ENCODE data around the gene NAPB.

The NAPB gene

DNA sequence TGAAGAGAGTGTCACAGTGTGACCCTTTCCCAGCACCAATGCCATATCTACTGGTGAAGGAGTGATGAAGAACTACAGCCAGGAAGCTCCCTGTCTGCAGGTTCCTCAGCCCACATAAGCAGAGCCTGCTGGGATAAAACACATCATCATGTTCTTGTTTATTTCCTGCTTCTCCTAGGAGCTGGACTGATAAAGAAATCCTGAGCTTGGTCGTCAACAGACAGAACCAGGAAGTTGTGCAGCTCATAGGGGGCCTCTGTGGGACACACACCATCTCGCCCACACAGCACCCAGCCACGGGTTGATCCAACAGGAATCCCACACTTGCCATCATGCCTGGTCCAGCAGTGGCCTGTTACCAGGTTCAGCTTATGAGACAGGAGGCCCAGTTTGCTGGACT is 15.4 kb upstream of the NAPB start:
- FAIRE-seq, result no peak
- DNase-seq (ENCODE audit: insufficient read length), result no peak
- no peak for TF ChIP-seq POLR2A (IDR thresholded peaks at IDR 0.05; ENCODE audit: low read depth, low read length)
- TF ChIP-seq TAF1 (IDR thresholded peaks at IDR 0.05; ENCODE audit: borderline replicate concordance, low read depth, low read length), result no peak
- no peak for TF ChIP-seq POLR2AphosphoS5 (IDR thresholded peaks at IDR 0.05; ENCODE audit: low read depth, low read length)

DNA sequence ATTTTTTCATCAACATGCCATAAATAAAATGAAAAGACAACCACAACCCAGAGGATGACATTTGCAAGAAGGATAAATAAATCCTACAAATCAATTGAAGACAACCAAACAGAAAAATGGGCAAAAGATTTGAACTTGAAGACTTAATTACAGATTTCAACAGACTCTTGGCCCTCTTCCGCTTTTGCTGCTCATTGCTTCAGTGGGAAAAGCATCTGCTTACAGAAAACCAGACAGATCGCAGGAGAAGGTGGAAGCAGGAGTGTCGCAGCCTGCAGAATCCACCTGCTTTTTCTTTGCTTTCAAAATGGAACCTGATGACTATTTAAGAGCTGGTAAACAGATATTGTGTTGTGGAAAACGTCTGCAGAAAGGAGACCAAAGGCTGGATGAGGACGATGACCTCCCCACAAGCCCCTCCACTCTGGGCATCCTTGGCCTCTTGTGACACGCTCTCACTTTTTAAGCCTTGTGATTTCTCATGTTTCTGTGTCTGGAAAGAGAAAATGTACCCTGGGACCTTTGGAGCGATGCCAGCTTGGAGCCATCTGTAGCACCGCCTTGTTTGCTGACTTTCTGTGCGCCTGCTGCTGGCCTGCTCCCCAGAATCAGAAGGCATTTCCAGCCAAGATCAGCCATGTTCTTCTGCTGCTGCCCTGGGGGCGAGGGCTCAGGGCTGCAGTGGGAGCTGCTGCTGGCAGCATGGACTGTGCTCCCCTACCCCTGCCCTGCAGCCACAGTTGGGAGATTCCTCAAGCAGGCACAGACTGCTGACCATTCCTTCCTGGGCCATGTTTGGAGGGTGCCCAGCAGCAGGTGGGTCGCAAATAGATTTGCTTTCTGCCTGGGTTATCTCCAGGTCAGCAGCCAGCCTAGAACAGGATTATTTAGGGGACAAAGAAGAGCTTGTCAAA is 14.6 kb upstream of the NAPB start:
- TF ChIP-seq POLR2AphosphoS5 (IDR thresholded peaks at IDR 0.05; ENCODE audit: low read depth, low read length) (no peak), TAF1 (IDR thresholded peaks at IDR 0.05; ENCODE audit: borderline replicate concordance, low read depth, low read length) (no peak), POLR2A (IDR thresholded peaks at IDR 0.05; ENCODE audit: low read depth, low read length) (no peak)
- FAIRE-seq (no peak), DNase-seq (ENCODE audit: insufficient read length) (no peak)

DNA sequence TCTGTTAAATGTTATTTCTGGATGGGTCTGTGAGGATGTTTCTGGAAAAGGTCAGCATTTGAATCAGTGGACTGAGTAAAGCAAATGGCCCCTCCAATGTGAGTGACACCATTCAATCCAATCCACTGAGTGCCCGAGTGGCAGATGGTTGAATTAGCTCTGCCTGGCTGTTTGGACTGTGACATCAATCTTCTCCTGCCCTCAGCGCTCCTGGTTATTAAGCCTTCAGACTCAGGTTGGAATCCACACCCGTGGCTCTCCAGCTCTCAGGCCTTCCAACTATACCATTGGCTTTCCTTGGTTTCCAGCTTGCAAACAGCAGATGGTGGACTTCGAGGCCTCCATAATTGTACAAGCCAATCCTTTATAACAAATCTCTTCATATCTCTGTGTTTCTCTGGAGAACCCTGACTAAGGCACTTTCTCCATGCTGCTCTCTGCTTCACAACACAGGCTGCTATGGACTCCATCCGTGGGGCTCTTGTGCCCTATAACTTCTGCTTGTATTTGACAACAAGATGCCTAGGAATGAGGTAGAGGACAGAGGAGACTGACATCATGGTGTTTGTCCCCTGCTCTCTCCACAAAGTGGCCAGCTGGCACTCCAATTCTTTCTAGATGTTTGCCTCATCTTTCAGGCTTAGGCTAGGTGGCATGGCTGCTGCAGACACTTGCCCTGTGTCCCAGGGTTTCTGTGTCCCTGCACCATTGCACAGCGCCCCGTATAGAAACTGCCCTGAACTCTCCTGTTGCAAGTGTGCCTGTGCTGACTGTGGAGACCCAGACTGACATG is 13.4 kb upstream of the NAPB start:
- DNase-seq (ENCODE audit: insufficient read length) (no peak), FAIRE-seq (no peak)
- no peak for TF ChIP-seq POLR2A (IDR thresholded peaks at IDR 0.05; ENCODE audit: low read depth, low read length)
- no peak for TF ChIP-seq TAF1 (IDR thresholded peaks at IDR 0.05; ENCODE audit: borderline replicate concordance, low read depth, low read length)
- TF ChIP-seq POLR2AphosphoS5 (IDR thresholded peaks at IDR 0.05; ENCODE audit: low read depth, low read length), result no peak

DNA sequence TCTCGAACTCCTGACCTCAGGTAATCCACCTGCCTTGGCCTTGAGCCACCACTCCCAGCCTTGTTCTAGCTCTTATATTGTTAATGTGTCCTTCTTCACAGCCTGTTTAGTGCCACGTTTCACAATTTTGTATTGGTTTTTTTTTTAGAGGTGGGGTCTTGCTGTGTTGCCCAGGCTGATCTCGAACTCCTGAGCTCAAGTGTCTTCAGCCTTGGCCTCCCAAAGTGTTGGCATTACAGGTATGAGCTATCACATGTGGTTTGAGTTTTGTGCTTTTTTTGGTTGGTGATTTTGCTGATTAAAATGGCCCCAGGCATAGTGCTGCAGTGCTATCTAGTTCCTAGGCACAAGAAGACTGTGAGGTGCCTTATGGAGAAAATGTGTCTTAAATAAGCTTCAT is 12.3 kb upstream of the NAPB start:
- no peak for FAIRE-seq
- DNase-seq (ENCODE audit: insufficient read length), result no peak
- TF ChIP-seq POLR2AphosphoS5 (IDR thresholded peaks at IDR 0.05; ENCODE audit: low read depth, low read length) (no peak), POLR2A (IDR thresholded peaks at IDR 0.05; ENCODE audit: low read depth, low read length) (no peak), TAF1 (IDR thresholded peaks at IDR 0.05; ENCODE audit: borderline replicate concordance, low read depth, low read length) (no peak)

DNA sequence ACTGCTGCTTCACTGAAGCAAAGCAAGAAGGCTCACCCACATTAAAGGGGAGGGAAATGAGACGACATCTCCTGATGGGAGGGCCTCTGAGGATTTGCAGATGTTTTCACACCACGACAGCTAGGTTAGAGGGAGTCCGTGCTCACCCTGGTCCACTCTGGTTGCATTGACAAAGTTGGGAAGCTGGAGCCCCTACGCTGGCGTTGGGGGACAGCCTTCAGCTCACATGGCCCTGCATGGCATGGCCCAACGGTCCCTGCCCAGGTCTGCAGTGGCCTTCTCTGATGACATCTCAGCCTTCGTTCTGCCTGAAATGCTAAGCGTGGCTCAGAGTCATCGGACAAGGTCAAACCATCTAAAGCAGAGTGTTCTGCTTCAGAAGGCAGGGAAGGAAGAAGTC is 3.8 kb upstream of the NAPB start:
- FAIRE-seq (no peak), DNase-seq (ENCODE audit: insufficient read length) (no peak)
- TF ChIP-seq POLR2A (IDR thresholded peaks at IDR 0.05; ENCODE audit: low read depth, low read length) (no peak), TAF1 (IDR thresholded peaks at IDR 0.05; ENCODE audit: borderline replicate concordance, low read depth, low read length) (no peak), POLR2AphosphoS5 (IDR thresholded peaks at IDR 0.05; ENCODE audit: low read depth, low read length) (no peak)

DNA sequence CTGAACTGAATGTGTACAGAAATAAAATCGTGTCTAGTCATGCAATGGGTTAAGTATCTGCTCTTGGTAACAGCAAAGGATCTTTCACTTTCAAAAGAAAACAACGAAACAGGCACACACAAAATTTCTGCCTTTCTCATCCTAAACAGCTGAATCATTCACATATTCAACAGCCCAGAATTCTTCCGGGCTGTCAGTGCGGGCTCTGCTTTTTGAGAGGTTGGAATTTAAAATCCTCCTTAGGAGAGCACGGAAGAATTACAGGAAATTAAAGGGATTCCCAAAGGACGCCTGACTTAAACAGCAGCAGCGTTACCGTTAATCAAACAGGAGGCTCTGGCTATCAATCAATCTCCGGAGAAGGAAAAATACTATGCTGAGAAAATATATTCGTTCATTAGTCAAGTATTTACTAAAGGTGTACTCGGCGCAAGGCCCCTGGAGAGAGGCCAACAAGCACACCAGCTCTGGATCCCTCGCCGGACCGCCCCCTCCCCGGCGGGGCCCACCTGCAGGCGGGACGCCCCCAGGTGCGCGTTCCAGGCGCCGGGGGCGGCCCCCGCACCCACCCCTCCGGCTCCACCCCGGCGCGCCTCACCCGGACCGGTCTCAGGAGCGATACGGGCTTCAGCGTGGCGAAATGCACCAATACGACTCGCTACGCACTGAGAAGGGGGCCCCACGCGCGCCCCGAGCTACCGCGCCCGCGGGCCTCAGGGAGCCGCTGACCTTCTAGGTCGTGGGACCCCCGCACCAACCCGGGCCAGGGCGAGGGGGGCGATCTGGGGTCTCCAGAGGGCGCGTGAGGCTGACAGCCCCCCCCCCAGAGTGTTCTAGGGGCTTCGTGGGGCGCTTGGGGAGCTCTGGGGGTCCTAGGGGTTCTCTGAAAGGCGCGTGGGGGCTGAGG is 1.0 kb downstream of the NAPB start:
- peak; percentile 69 for FAIRE-seq
- TF ChIP-seq POLR2A (IDR thresholded peaks at IDR 0.05; ENCODE audit: low read depth, low read length) (no peak), POLR2AphosphoS5 (IDR thresholded peaks at IDR 0.05; ENCODE audit: low read depth, low read length) (no peak), TAF1 (IDR thresholded peaks at IDR 0.05; ENCODE audit: borderline replicate concordance, low read depth, low read length) (no peak)

DNA sequence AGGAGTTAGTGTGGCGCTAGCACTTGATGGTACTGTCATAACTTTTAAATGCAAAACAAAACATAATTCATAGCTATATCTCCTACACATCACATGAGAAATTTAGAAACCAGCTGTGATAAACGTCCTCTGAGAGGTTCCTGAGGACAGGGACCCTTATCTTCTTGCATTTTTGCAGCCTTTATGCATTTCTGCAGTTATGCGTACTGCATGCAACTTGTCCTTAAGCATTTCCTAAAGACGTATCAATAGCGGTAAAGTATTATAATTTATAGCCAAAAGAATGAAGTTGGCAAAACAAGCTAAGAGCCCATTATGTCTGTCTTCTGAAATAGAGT is 1.7 kb downstream of the NAPB start:
- no peak for DNase-seq (ENCODE audit: insufficient read length)
- peak; percentile 57 for FAIRE-seq
- no peak for TF ChIP-seq TAF1 (IDR thresholded peaks at IDR 0.05; ENCODE audit: borderline replicate concordance, low read depth, low read length)
- no peak for TF ChIP-seq POLR2AphosphoS5 (IDR thresholded peaks at IDR 0.05; ENCODE audit: low read depth, low read length)
- TF ChIP-seq POLR2A (IDR thresholded peaks at IDR 0.05; ENCODE audit: low read depth, low read length), result no peak

More for the DNA sequence above, 1.0 kb downstream of the NAPB start:
- DNase-seq (ENCODE audit: insufficient read length), result peak; percentile 41

DNA sequence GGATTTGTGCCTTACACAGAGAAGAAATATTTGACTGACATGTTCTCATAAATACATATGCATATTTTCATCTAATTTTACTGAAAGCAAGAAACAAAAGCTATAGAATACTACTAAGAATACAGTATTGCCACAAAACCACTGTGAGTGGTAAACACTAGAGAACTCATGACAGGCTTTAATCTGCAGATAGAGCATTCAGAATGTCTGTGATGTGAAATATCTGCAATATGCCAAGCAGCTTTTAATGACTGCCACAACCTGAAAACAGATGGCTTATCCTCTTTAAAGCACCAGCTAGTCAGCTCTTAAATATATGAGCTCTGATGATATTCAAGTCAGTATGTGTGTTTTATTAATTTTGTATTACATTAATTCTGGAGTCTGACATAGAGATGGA is 3.4 kb downstream of the NAPB start:
- DNase-seq (ENCODE audit: insufficient read length), result no peak
- no peak for TF ChIP-seq POLR2A (IDR thresholded peaks at IDR 0.05; ENCODE audit: low read depth, low read length)
- TF ChIP-seq POLR2AphosphoS5 (IDR thresholded peaks at IDR 0.05; ENCODE audit: low read depth, low read length), result no peak
- no peak for TF ChIP-seq TAF1 (IDR thresholded peaks at IDR 0.05; ENCODE audit: borderline replicate concordance, low read depth, low read length)
- FAIRE-seq, result no peak

DNA sequence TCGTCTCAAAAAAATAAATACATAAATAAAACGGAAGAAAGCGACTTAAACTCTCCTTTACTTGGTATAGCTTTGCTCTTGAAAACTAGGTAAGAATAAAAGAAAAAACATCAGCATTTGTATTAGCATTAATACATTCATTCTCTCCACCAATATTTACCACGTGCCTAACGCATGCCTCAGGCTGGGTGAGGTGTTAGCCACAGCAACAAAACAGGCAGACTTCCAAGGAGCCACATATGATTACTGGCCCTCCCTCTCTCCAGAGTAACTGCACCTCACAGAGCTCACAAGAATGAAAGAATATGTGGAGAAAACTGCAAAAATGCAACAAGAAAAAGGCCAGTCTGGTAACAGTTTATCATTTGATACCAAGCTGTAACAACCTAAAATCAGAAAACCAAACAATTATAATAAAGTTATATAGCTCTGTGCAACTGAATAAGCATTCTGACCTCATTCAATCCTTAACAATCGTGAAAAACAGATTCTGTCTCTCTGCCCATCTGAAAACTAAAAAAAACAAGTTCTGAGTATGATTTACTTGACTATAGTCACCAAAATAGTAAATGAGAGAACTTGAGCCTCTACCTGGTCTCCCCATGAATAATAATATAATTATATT is 5.2 kb downstream of the NAPB start:
- FAIRE-seq (no peak), DNase-seq (ENCODE audit: insufficient read length) (no peak)
- TF ChIP-seq POLR2A (IDR thresholded peaks at IDR 0.05; ENCODE audit: low read depth, low read length) (no peak), POLR2AphosphoS5 (IDR thresholded peaks at IDR 0.05; ENCODE audit: low read depth, low read length) (no peak), TAF1 (IDR thresholded peaks at IDR 0.05; ENCODE audit: borderline replicate concordance, low read depth, low read length) (no peak)

DNA sequence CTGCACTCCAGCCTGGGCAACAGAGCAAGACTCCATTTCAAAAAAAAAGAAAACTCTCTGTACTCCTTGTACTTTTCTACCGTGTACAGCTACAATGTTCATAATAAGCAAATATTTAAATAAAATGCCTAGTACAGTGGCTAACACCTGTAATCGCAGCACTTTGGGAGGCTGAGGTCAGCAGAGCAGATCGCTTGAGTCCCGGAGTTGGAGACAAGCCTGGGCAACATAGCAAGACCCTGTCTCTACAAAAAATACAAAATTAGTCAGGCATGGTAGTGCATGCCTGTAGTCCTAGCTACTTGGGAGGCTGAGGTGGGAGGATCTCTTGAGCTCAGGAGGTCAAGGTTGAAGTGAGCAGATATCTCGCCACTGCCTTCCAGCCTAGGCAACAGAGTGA is 5.7 kb downstream of the NAPB start:
- no peak for FAIRE-seq

More for the DNA sequence above, 5.7 kb downstream of the NAPB start:
- no peak for DNase-seq (ENCODE audit: insufficient read length)
- TF ChIP-seq POLR2AphosphoS5 (IDR thresholded peaks at IDR 0.05; ENCODE audit: low read depth, low read length) (no peak), TAF1 (IDR thresholded peaks at IDR 0.05; ENCODE audit: borderline replicate concordance, low read depth, low read length) (no peak), POLR2A (IDR thresholded peaks at IDR 0.05; ENCODE audit: low read depth, low read length) (no peak)
